AG09319 (cell line): Measurements from ENCODE around the gene BZW2.

Experiments
- DNase-seq: peaks from one replicate; pipeline ENCODE4 v3.0.0-alpha.2; 2010; ENCODE audit warnings: low read depth; ENCODE audit errors: extremely low read depth
- CTCF ChIP-seq: IDR thresholded peaks from 2 replicates; pipeline ENCODE4 v1.5.1; 2011; ENCODE audit warnings: low read depth, mild to moderate bottlenecking, inconsistent platforms, low read length, moderate library complexity

The BZW2 gene

GRCh38 chr7:16667355-16667754, 21.4 kb downstream of the BZW2 start:
- DNase-seq: no peak
- TF ChIP-seq CTCF: no peak

- peak; percentile 24 for TF ChIP-seq CTCF
- DNase-seq: peak; percentile 96
Measured at GRCh38 chr7:16668049-16668858, 22.3 kb downstream of the BZW2 start.

GRCh38 chr7:16668978-16669377, 23.0 kb downstream of the BZW2 start:
- no peak for TF ChIP-seq CTCF
- no peak for DNase-seq

- no peak for DNase-seq
- TF ChIP-seq CTCF: no peak
Measured at GRCh38 chr7:16669581-16669980, 23.6 kb downstream of the BZW2 start.

- DNase-seq: no peak
- TF ChIP-seq CTCF: no peak
Measured at GRCh38 chr7:16670021-16670420, 24.0 kb downstream of the BZW2 start.

- no peak for TF ChIP-seq CTCF
- DNase-seq: no peak
Measured at GRCh38 chr7:16670731-16671344, 24.9 kb downstream of the BZW2 start.

GRCh38 chr7:16671811-16672210, 25.8 kb downstream of the BZW2 start:
- no peak for TF ChIP-seq CTCF
- DNase-seq: no peak
